GM12801 (cell line): Measurements from ENCODE around the gene ARRB2.

Experiments used
- CTCF ChIP-seq: IDR thresholded peaks from one replicate; pipeline ENCODE4 v1.5.1; 2011; ENCODE audit warnings: control low read depth; ENCODE audit not compliant: insufficient read length; ENCODE audit errors: extremely low read depth

The ARRB2 gene

GRCh38 chr17:4706121-4706520, 4.3 kb upstream of the ARRB2 start:
- no peak for TF ChIP-seq CTCF

GRCh38 chr17:4708436-4708835, 2.0 kb upstream of the ARRB2 start:
- no peak for TF ChIP-seq CTCF

DNA sequence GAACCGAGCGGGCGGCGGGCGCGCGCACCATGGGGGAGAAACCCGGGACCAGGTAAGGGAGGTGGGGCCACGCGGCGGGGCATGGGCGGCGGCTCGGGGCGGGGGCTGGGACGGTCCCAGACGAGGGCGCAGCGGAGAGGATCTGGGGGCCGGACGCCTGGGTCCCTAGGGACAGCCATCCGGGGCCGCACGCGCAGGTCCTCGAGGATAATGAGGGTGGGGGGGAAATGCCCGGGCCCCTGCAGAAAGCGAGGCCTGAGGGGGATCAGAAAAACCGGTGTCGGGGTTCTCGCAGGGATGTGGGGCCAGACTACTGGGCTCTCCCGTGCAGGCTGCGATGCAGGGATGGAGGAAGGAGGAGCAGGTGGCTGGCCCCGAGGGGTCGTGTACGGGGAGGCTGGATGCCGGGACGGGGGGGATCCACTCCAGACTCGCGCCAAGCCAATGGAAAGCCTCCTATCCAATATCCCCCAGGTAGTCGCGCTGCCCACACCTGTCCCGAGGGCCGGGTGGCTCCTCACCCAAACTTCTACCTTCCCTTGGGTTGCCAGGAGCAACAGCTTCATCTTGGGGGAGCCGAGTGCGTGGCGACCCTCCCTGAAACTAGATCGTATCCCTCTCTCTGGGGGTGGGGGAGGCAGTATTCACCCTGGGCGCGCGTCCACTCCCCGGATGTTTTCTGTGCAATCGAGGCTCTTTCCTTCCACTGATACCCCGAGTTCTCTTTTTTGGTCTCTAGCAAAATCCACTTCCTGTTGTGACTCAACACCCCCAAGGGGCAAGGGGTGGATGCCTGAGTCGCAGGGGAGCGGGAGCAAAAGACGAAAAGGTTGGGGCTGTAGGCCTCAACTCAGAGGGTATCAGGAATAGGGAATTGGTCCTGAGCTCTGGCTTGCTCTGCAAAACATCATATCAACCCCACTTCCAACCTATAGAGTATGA, 532 bp downstream of the ARRB2 start:
- TF ChIP-seq CTCF, result no peak

DNA sequence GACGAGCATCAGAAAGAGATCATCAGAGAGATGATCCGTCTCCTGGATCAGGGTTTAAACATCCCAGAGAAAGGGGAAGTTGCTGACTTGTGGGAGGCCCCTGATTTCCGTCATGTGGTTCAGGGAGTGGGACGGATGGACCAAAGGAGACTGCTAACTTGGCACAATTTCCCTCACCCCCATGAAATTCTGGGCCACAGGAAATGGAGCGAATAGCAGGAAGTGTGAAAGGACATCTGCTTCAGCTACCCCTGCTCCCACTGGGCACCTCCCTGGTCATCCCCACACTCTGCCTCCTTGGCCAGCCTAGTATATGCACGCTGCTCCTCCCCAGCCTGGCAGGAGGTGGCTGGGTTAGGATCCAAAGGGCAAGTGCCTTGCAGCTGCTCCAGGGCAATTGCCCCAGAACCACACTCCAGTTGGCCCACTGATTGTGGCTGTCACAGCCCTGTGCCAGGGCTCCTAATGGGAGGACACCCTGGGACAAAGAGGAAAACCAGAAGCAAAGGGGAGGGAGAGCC, 1.3 kb downstream of the ARRB2 start:
- TF ChIP-seq CTCF, result no peak

DNA sequence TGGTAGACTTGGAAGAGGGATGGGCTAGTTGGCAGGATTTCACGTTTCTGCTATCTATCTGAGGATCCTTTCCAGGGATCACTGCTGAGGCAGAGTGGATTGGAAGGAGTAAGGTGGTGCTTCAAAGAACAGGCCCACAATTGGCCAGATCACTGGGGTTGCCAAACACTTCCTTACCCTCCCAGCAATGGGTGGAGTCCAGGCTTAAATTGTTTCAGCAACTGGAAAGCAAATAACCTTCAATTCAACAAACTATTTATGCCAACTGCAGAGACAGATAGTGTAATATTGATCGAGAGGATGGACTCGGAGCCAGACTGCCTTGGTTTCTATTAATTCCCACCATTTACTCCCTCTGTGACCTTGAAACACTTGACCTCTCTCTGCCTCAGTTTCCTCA, 2.1 kb downstream of the ARRB2 start:
- no peak for TF ChIP-seq CTCF

- no peak for TF ChIP-seq CTCF
Observed at GRCh38 chr17:4715063-4715744, 4.8 kb downstream of the ARRB2 start.

GRCh38 chr17:4716081-4716480, 5.6 kb downstream of the ARRB2 start:
- TF ChIP-seq CTCF, result no peak
